CD4-positive, alpha-beta T cell treated with Interleukin-12 subunit alpha and Interleukin-12 subunit beta, for 1 hour (primary cell): ENCODE measurements around the gene TUFM.
A peak's percentile ranks its signal among the peaks of the same experiment; 100 is the strongest.
"Not testable (repeated sequence)": the region's sequence is repeated elsewhere in the genome, so short reads cannot be mapped to it uniquely, and the experiment has no call there.

Source experiments
- DNase-seq: peaks from one replicate; pipeline ENCODE4 v3.0.0-alpha.2; 2020

TUFM gene

GRCh38 chr16:28875134-28876018, 29.2 kb upstream of the TUFM start:
- no peak for DNase-seq

GRCh38 chr16:28874406-28874805, 28.3 kb upstream of the TUFM start:
- no peak for DNase-seq

GRCh38 chr16:28873543-28874201, 27.5 kb upstream of the TUFM start:
- peak; percentile 68 for DNase-seq

DNA sequence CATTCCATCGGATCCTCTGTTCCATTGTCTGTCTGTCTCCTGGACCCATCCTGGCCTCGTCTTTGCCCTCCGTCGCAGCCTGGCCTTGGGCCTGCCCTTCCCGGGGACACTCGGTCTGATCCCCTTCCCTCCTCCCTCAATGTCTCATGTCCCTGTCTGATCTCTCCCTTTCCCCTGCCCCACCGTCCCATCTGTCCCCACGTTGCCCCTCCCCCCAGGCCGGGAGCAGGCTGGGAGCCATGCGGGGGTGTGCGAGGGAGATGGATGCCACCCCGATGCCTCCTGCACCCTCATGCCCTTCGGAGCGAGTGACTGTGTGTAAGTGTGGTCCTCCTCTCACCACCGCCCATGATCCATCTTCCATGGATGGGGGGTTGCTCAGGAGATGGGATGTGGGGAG, 26.8 kb upstream of the TUFM start:
- no peak for DNase-seq

GRCh38 chr16:28869201-28869600, 23.1 kb upstream of the TUFM start:
- DNase-seq = no peak

- not testable (repeated sequence) for DNase-seq
These were observed 21.5 kb upstream of the TUFM start for GRCh38 chr16:28867646-28868045.

DNA sequence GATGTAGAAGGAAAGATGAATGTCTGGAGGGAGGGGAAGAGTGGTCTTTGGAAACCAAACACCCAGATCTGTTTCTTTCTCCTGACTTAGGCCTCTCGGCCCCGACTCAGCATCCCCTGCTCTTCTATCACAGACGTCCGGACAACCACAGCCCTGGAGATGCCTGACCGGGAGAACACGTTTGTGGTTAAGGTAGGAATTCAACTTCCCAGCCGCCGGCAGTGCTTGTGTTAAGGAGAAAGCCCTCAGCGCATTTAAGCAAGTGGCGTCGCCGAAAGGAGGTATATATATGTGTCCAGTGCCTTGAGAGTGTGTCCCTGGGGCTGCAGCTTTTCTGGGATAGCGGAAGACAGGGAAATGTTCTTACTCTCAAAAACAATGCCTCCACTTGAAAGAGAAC, 21.1 kb upstream of the TUFM start:
- no peak for DNase-seq

GRCh38 chr16:28866454-28866804, 20.3 kb upstream of the TUFM start:
- DNase-seq = no peak

DNA sequence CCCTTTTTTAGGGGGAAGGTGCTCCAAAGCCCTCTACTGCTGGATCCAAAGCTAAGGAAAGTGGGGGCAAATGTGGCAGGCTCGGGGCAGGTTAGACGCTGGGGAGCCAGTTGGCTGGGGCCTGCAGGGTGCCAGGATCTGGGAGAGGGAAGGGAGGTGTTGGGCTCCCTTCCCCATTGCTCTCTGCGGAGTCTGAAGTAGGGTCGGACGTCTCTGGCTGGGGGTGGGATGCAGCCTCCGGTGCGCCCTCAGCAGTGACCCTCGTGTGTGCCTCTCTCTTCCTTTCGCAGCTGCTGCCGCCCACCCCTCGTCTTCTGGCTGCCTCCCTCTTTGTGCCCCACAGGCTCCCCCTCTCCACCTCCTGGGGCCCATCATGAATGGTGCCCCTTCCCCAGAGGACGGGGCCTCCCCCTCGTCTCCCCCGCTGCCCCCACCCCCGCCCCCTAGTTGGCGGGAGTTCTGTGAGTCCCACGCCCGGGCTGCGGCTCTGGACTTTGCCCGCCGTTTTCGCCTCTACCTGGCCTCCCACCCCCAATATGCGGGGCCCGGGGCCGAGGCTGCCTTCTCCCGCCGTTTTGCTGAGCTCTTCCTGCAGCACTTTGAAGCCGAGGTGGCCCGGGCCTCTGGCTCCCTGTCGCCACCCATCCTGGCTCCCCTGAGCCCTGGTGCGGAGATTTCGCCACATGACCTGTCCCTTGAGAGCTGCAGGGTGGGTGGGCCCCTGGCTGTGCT, 19.7 kb upstream of the TUFM start:
- DNase-seq = no peak

- no peak for DNase-seq
These were observed 19.0 kb upstream of the TUFM start for GRCh38 chr16:28865001-28865688.

- peak; percentile 28 for DNase-seq
These were observed 18.0 kb upstream of the TUFM start for GRCh38 chr16:28863929-28864793.

GRCh38 chr16:28859326-28859725, 13.2 kb upstream of the TUFM start:
- no peak for DNase-seq

GRCh38 chr16:28858421-28858820, 12.3 kb upstream of the TUFM start:
- no peak for DNase-seq

DNA sequence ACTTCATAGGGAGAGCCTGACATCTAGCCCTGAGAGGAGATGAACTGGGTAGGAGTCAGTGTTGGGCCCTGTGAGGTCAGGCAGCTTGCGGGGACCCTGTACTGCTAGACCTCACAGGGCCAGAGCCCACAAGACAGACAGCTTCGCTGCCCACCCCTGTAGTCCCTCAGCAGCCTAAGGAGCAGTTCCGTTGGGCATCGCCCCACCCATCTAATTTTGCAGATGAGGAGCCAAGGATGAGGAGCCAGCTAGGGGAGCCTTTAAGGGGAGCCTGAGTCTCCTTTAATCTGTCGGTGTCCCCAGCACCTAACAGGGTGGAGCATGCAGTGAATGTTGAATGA, 755 bp upstream of the TUFM start:
- no peak for DNase-seq

- DNase-seq = no peak
These were observed 428 bp downstream of the TUFM start for GRCh38 chr16:28845761-28846079.

DNA sequence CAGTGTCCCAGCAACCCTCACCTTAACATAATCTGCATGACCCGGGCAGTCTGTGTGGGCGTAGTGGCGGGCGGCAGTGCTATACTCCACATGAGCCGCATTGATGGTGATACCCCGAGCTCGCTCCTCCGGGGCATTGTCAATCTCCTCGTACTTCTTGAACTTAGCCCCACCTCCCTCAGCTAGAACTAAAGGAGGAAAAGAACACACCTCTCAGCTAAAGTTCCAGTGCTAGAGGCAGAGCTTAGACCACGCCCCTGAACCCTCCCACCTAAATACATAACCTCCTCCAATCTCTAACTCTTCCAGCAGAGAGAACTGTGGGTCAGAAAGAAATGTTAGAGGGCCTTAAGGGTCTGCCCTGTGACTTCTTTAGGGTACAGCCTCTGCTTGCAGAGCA, 855 bp downstream of the TUFM start:
- DNase-seq = peak; percentile 34

DNA sequence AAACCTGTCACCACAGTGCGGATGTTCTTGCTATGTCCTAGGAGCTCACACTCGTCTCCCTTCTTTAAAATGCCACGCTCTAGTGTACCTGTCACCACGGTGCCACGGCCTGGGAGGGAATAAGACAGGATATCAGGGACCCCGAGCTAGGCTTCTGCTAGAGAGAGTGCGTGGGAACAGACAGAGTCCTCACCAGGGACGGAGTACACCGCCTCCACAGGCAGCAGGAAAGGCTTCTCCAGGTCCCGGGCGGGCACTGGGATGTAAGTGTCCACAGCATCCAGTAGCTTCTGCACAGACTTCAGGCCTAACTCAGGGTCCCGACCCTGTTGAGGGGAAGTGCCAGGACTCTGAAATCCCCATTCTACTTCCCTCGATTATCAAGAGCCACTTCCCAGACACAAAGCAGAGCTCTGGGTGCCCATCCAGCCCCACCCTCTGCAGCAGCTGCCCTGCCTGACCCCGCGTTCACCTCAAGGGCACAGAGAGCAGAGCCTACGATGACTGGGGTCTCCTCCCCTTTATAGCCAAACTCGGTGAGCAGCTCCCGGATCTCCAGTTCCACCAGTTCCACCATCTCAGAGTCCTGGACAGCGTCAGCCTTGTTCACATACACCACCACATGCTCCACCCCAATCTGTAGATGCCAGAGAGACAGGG, 1.8 kb downstream of the TUFM start:
- DNase-seq = no peak

DNA sequence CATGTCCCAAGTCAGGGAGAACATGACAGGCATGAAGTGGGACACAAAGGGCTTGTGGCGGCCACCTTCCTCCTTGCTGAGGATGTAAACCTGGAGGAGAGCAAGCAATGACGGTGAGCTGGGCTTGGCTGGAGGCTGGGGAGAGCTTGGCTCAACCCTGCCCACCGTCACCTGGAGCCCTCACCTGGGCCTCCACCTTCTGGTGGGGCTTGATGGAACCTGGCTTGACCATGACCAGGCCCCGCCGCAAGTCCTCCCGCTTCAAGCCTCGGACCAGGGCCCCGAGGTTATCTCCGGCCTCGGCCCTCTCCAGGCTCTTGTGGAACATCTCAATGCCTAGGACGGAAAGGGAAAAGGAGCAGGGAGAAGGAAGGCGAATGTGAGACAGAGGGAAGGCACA, 2.4 kb downstream of the TUFM start:
- DNase-seq = no peak

- no peak for DNase-seq
These were observed 3.5 kb downstream of the TUFM start for GRCh38 chr16:28842696-28843095.

GRCh38 chr16:28839899-28840298, 6.2 kb downstream of the TUFM start:
- DNase-seq = no peak

GRCh38 chr16:28839004-28839639, 7.0 kb downstream of the TUFM start:
- no peak for DNase-seq

DNA sequence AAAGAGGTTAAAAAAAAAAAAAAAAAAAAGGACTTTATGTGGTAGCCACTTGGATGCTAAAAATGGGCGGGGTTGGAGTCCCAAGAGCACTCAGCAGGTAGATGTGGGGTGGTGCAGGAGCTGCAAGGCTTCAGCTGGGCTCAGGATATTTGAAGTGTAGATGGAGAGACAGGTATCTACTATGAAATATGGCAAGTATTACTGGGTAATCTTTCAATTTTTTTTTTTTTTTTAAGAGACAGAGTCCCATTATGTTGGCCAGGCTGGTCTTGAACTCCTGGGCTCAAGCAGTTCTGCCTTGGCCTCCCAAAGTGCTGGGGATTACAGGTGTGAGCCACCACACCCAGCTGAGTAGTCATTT, 7.6 kb downstream of the TUFM start:
- no peak for DNase-seq
